HCT116 (cell line): Measurements from ENCODE around the gene CENPX. TPM values are rescaled to one million over a fixed set of nuclear protein-coding genes. Genes with fewer than 3 reads are reported as not detected.
A peak's percentile ranks its signal among the peaks of the same experiment; 100 is the strongest.

Experiments used
- ATAC-seq: fragments of 200-7000 bp; cut with Tn5 transposase; 2 replicates; pipeline ENCODE4 v1.9.1; 2020; ENCODE audit warnings: mild to moderate bottlenecking, moderate library complexity
- BruUV-seq: library from RNA; stranded (reverse); fragments of 400-500 nt; replicated peaks from 2 replicates; lab custom pipeline; 2021; lab: Mats Ljungman, UMichigan
- CTCF ChIA-PET: fragments of 300-600 bp; sonication (Branson Sonifier 250); formaldehyde crosslinking; loops from one replicate; lab custom pipeline; 2021; ENCODE audit warnings: antibody characterized with exemption; lab: Charles Lee
- POLR2A ChIA-PET: fragments of 300-600, 350-600 bp; sonication (Branson Sonifier 250); formaldehyde crosslinking; loops from one replicate; lab custom pipeline; 2021; ENCODE audit warnings: antibody characterized with exemption; lab: Charles Lee
- RAD21 ChIA-PET, 2 experiments: fragments of 300-600 bp; sonication (Branson Sonifier 250); formaldehyde crosslinking; loops; one replicate each; lab custom pipeline; 2023; ENCODE audit warnings: low total read pairs in 2 of 2; ENCODE audit not compliant: uncharacterized antibody in 2 of 2, unreplicated experiment in 2 of 2, low non-redundant PET in 1 of 2; lab: Charles Lee
- DNase-seq: peaks from one replicate; pipeline ENCODE4 v3.0.0-alpha.2; 2010; ENCODE audit warnings: low read depth, low spot score
- H2AFZ ChIP-seq: fragments of 200-600 bp; shearing (Covaris generic), sonication (generic); 2 replicates; pipeline ENCODE4 v1.6.1; 2017; ENCODE audit warnings: low read depth, mixed run types, mixed read lengths, antibody characterized with exemption, low read length; ENCODE audit not compliant: poor library complexity, severe bottlenecking
- H3K27ac ChIP-seq: 2 replicates; pipeline ENCODE4 v1.5.1; 2012; ENCODE audit warnings: low read depth, low read length
- H3K27me3 ChIP-seq: fragments of 200-600 bp; sonication (generic); 2 replicates; pipeline ENCODE4 v1.6.1; 2016; ENCODE audit warnings: mixed run types, low read length, mixed read lengths; ENCODE audit not compliant: insufficient read depth
- H3K36me3 ChIP-seq, 2 experiments: fragments of 200-500 bp in 1 of 2; fragments of 200-600 bp in 1 of 2; sonication (Bioruptor generic) in 1 of 2; sonication (generic) in 1 of 2; 2 replicates each; pipeline versions ENCODE4 v1.5.1 to v1.6.1; 2014 to 2016; ENCODE audit warnings: low read length in 2 of 2, inconsistent platforms in 1 of 2, mixed read lengths in 1 of 2, mixed run types in 1 of 2; ENCODE audit not compliant: insufficient read depth in 2 of 2, control insufficient read depth in 1 of 2
- H3K4me1 ChIP-seq, 2 experiments: fragments of 200-600 bp in 1 of 2; sonication (generic) in 1 of 2; 2 replicates each; pipeline versions ENCODE4 v1.5.1 to v1.6.1; 2012 to 2017; ENCODE audit warnings: low read length in 2 of 2, inconsistent platforms in 1 of 2, mild to moderate bottlenecking in 1 of 2, mixed read lengths in 1 of 2, mixed run types in 1 of 2, moderate library complexity in 1 of 2; ENCODE audit not compliant: insufficient read depth in 2 of 2, control insufficient read depth in 1 of 2
- H3K4me2 ChIP-seq: fragments of 200-600 bp; sonication (generic); 2 replicates; pipeline ENCODE4 v1.6.1; 2017; ENCODE audit warnings: mixed run types, low read length, mixed read lengths
- H3K4me3 ChIP-seq, 2 experiments: fragments of 200-600 bp in 1 of 2; sonication (generic) in 1 of 2; replicated peaks in 1 of 2; 2 replicates each; pipeline ENCODE4 v1.5.1; 2011 to 2016; ENCODE audit warnings: low read length in 2 of 2, control low read depth in 1 of 2, low read depth in 1 of 2, mild to moderate bottlenecking in 1 of 2, mixed read lengths in 1 of 2, mixed run types in 1 of 2
- H3K79me2 ChIP-seq: fragments of 200-600 bp; sonication (generic); 2 replicates; pipeline ENCODE4 v1.6.1; 2017; ENCODE audit warnings: mild to moderate bottlenecking, mixed run types, low read length, moderate library complexity, mixed read lengths; ENCODE audit not compliant: insufficient read depth
- H3K9ac ChIP-seq: fragments of 200-600 bp; sonication (generic); 2 replicates; pipeline ENCODE4 v1.6.1; 2016; ENCODE audit warnings: low read length, mixed read lengths
- H3K9me2 ChIP-seq: fragments of 200-600 bp; sonication (generic), shearing (Covaris generic); 2 replicates; pipeline ENCODE4 v1.6.1; 2017; ENCODE audit warnings: mixed run types, mild to moderate bottlenecking, moderate library complexity; ENCODE audit not compliant: insufficient read depth
- H3K9me3 ChIP-seq, 2 experiments: fragments of 200-500 bp in 1 of 2; fragments of 200-600 bp in 1 of 2; sonication (Bioruptor generic) in 1 of 2; sonication (generic) in 1 of 2; 2 replicates each; pipeline ENCODE4 v1.6.1; 2014 to 2017; ENCODE audit warnings: low read length in 2 of 2, mixed read lengths in 2 of 2, inconsistent platforms in 1 of 2, low read depth in 1 of 2, mild to moderate bottlenecking in 1 of 2, mixed run types in 1 of 2, moderate library complexity in 1 of 2; ENCODE audit not compliant: control insufficient read depth in 1 of 2, insufficient read depth in 1 of 2
- H4K20me1 ChIP-seq: fragments of 200-600 bp; sonication (generic), shearing (Covaris generic); 2 replicates; pipeline ENCODE4 v1.6.1; 2017; ENCODE audit warnings: mixed run types, mild to moderate bottlenecking, moderate library complexity; ENCODE audit not compliant: insufficient read depth
- CBX3 ChIP-seq: IDR thresholded peaks from 2 replicates; pipeline ENCODE4 v1.6.1; 2012; ENCODE audit warnings: low read depth
- CEBPB ChIP-seq: IDR thresholded peaks from 2 replicates; pipeline ENCODE4 v1.6.1; 2012; ENCODE audit warnings: low read depth
- CTCF ChIP-seq, 3 experiments: fragments of 200-600 bp in 1 of 3; sonication (generic) in 1 of 3; IDR thresholded peaks in 2 of 3; conservative IDR thresholded peaks in 1 of 3; 2 replicates each; pipeline ENCODE4 v1.5.1; 2012 to 2017; ENCODE audit warnings: low read depth in 2 of 3, low read length in 2 of 3, antibody characterized with exemption in 1 of 3, borderline replicate concordance in 1 of 3, control low read depth in 1 of 3, mild to moderate bottlenecking in 1 of 3, mixed read lengths in 1 of 3, mixed run types in 1 of 3, moderate library complexity in 1 of 3; ENCODE audit not compliant: insufficient read depth in 1 of 3
- EGR1 ChIP-seq: IDR thresholded peaks from 2 replicates; pipeline ENCODE4 v1.6.1; 2012; ENCODE audit warnings: low read depth
- ELF1 ChIP-seq: IDR thresholded peaks from 2 replicates; pipeline ENCODE4 v1.6.1; 2012; ENCODE audit warnings: low read depth, borderline replicate concordance
- EZH2 ChIP-seq: fragments of 200-600 bp; sonication (generic); IDR thresholded peaks from 2 replicates; pipeline ENCODE4 v1.6.1; 2017; ENCODE audit warnings: antibody characterized with exemption, mixed run types
- FOSL1 ChIP-seq: IDR thresholded peaks from 2 replicates; pipeline ENCODE4 v1.6.1; 2012; ENCODE audit warnings: low read depth
- JUND ChIP-seq: IDR thresholded peaks from 2 replicates; pipeline ENCODE4 v1.6.1; 2012
- MAX ChIP-seq: IDR thresholded peaks from 2 replicates; pipeline ENCODE4 v1.6.1; 2012
- POLR2AphosphoS5 ChIP-seq: IDR thresholded peaks from 2 replicates; pipeline ENCODE4 v1.6.1; 2011; ENCODE audit warnings: mild to moderate bottlenecking, low read depth, low read length, moderate library complexity
- REST ChIP-seq: IDR thresholded peaks from 2 replicates; pipeline ENCODE4 v1.6.1; 2012; ENCODE audit warnings: low read depth
- SP1 ChIP-seq: IDR thresholded peaks from 2 replicates; pipeline ENCODE4 v1.6.1; 2012; ENCODE audit warnings: low read depth
- SRF ChIP-seq: IDR thresholded peaks from 2 replicates; pipeline ENCODE4 v1.6.1; 2012; ENCODE audit warnings: low read depth
- TCF7L2 ChIP-seq: IDR thresholded peaks from 2 replicates; pipeline ENCODE4 v1.7.0; 2011; ENCODE audit warnings: borderline replicate concordance, inconsistent platforms; ENCODE audit not compliant: insufficient read depth, insufficient read length; ENCODE audit errors: extremely low read depth
- YY1 ChIP-seq: IDR thresholded peaks from 2 replicates; pipeline ENCODE4 v1.6.1; 2011; ENCODE audit warnings: low read length, low read depth, moderate library complexity, mild to moderate bottlenecking; ENCODE audit not compliant: insufficient replicate concordance; ENCODE audit errors: extremely low read depth
- ZFX ChIP-seq: fragments of 450-650 bp; IDR thresholded peaks from 2 replicates; pipeline ENCODE4 v1.6.1; 2017
- ZNF274 ChIP-seq: fragments of 200-500 bp; sonication (Bioruptor generic); IDR thresholded peaks from 2 replicates; pipeline ENCODE4 v1.6.1; 2014; ENCODE audit warnings: mild to moderate bottlenecking, low read depth, low read length, inconsistent platforms
- intact Hi-C: fragments of 100-400 bp; cut with micrococcal nuclease; formaldehyde crosslinking; loops from 2 replicates; pipeline ENCODE4 v1.10.0; 2022
- total RNA-seq: library from RNA; stranded (reverse); gene quantifications from one replicate; pipeline ENCODE4 v1.2.1, GENCODE V29; 2021; ENCODE audit not compliant: unreplicated experiment

Gene CENPX
- total RNA-seq, 1 experiment from 2014 or later = 184 TPM

- Histone ChIP-seq H3K9me3 (no peaks in the 10 kb centered on the region), H2AFZ (no peak overlapping the region), H3K27me3 (no peaks in the 10 kb centered on the region), H3K9me2 (no peaks in the 10 kb centered on the region), H3K9ac (peak overlapping the region; percentile 73), H4K20me1 (no peaks in the 10 kb centered on the region), H3K36me3 (peaks cover 0 to 7% of the 10 kb centered on the region in 2 experiments; a peak in 1 of 4 replicates), H3K4me2 (peak overlapping the region; percentile 99), H3K27ac (peak overlapping the region; percentile 93), H3K4me3 (peak overlapping the region; percentile 62 to 71), H3K4me1 (peaks cover 10 to 50% of the 10 kb centered on the region in 2 experiments; a peak in 3 of 4 replicates), H3K79me2 (peaks cover 14% of the 10 kb centered on the region; the same call in 1 of the 2 replicates)
- BruUV-seq = no TSS peak
- peak; percentile 72 for DNase-seq
- intact Hi-C loops = loop anchor here (1.0 to 10.0 kb wide), 6 partner anchors 7 to 384 kb away; partner anchors contain the start of genes HEXD, LRRC45 and OGFOD3
- peak; percentile 63 for ATAC-seq
- ChIA-PET CTCF (interaction anchor here (0.6 to 3.0 kb wide), 28 partner anchors 9 to 748 kb away, joined by 3 to 39 read pairs (median 3); partner anchors contain the start of genes CENPX, FASN, LRRC45 and PYCR1), POLR2A (interaction anchor here (1.0 to 1.7 kb wide), 5 partner anchors 8 to 198 kb away, joined by 3 read pairs; partner anchors contain the start of genes CENPX, LRRC45 and SLC16A3), RAD21 (interaction anchor here (0.5 to 0.9 kb wide), 4 partner anchors 10 to 76 kb away, joined by 3 to 4 read pairs (median 3); no protein-coding TSS in a partner anchor)
- peak; percentile 43; the same call in 1 of the 2 replicates for TF ChIP-seq ZFX
- no peak for TF ChIP-seq ELF1
- peak; percentile 64 for TF ChIP-seq YY1
- TF ChIP-seq POLR2AphosphoS5 = no peak; the same call in 1 of the 2 replicates
- no peak for TF ChIP-seq FOSL1
- TF ChIP-seq JUND = no peak
- TF ChIP-seq REST = no peak
- no peak for TF ChIP-seq EGR1
- no peak for TF ChIP-seq EZH2
- TF ChIP-seq SP1 = no peak
- no peak for TF ChIP-seq SRF
- TF ChIP-seq CTCF (IDR thresholded peaks at IDR 0.05 in 2 of 3, conservative IDR thresholded peaks at IDR 0.05 in 1 of 3; ENCODE audit: borderline replicate concordance in 1 of 3, insufficient read depth in 1 of 3, low read depth in 2 of 3, low read length in 2 of 3) = peak; percentile 53 to 94 (median 76)
- no peak for TF ChIP-seq CEBPB
- peak; percentile 51; the same call in 1 of the 2 replicates for TF ChIP-seq MAX
- no peak for TF ChIP-seq CBX3
- TF ChIP-seq ZNF274 = no peak
- no peak for TF ChIP-seq TCF7L2
Observed at GRCh38 chr17:82030470-82031302, 8.0 kb upstream of the CENPX start.
